GM20431 (cell line): ENCODE data around the gene ZNF445.
"Not testable (repeated sequence)": the region's sequence is repeated elsewhere in the genome, so short reads cannot be mapped to it uniquely, and the experiment has no call there.

Source experiments
- in situ Hi-C: fragments of 300-500 bp; cut with MseI, MboI; formaldehyde crosslinking; loops from one replicate; pipeline ENCODE4 v1.15.0; 2020; ENCODE audit warnings: low sequenced_read_pairs; ENCODE audit not compliant: unreplicated experiment

Gene ZNF445

DNA sequence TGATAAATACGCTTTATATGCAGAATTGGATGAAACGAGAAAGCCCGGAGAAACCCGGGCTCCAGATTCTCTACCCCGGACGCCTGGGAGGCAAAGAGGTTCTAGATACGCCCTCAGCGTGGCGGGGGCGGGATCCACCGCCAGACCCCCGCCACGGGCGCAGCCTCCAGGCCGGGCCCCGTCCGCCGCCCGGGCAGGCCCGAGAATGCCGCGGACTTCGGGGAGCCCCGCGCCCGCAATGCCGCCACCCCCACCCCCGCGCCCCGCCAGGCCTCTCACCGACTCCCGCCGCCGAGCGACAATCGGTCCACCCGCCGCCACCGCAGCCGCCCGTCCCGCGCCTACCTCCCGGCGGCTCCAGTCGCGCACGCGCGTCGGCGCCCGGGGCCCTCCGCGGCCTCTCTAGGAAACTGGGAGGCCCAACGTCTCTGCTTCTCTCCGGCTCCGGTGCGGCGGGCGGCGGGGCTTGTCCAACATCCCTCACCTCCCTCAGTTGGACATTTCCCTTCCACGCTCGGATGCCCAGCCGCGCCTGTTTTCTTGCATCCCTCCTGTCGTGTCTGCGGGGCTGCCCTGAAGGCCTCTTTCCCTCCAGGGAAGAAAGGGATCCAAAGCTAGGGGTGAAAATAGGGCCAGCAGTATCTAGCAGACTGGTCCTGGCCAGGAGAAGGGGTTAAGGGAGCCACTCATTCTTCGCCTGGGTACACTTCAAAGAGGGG, at the start of gene ZNF445:
ZNF445 (minus strand) TSS at position 359 of the 719 bp plus-strand sequence. CDS start 22,121 bp downstream, outside the sequence.
- in situ Hi-C loops = no loop called here

- in situ Hi-C loops = no loop called here
Observed at GRCh38 chr3:44525060-44525459, 47.6 kb upstream of the ZNF445 start.

- in situ Hi-C loops = no loop called here
Observed at GRCh38 chr3:44522494-44522933, 45.0 kb upstream of the ZNF445 start.

DNA sequence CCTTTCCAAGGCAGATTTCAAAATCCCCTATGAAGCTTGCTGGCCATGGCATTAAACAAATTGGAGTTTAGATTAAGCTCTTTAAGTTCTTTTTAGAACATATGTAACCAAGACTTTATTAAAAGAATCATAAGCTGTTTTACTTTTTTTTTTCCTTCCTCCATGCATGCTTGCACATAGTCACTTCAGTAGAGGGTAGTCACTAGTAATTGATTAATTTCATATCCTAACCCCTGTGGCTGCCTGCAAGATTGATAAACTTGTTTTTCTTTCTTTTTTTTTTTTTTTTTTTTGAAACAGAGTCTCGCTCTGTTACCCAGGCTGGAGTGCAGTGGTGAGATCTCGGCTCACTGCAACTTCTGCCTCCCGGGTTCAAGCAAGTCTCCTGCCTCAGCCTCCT, 44.3 kb upstream of the ZNF445 start:
- in situ Hi-C loops = no loop called here

DNA sequence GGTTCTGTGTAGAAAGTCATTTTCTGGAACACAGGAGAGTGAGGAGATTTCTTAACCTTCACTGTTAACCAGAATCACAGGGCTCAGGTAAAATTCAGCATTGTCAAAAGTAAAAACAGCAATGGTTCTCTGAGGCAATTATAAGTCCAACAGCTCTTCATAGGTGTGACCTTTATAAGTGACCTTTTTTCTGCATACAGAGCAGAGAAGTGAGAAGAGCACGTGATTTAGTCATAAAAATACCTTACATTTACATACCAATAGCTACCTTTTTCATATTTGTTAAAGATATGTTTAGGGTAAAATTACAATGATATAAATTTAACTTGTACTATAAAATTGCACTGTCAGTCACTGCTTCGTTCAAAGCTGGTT, 41.3 kb upstream of the ZNF445 start:
- in situ Hi-C loops = no loop called here

DNA sequence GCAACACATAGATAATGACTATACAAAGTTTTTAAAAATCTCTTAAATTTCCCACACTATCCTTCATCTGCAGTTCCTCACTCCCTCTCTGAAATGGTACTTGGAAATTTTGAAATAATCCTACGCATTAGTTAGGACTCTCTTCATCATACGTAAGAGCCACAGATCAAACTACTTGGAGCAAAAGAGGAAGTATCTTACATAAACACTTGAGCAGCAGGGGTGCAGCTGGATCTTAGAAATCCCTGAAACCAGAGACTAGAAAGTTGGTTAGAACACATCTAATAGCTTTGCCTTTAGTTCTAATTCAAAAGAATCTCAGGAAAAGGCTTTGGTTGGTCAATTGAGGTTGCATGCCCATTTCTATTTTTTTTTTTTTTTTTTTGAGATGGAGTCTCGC, 38.8 kb upstream of the ZNF445 start:
- in situ Hi-C loops = no loop called here

- in situ Hi-C loops = no loop called here
Observed at GRCh38 chr3:44513513-44513912, 36.0 kb upstream of the ZNF445 start.

DNA sequence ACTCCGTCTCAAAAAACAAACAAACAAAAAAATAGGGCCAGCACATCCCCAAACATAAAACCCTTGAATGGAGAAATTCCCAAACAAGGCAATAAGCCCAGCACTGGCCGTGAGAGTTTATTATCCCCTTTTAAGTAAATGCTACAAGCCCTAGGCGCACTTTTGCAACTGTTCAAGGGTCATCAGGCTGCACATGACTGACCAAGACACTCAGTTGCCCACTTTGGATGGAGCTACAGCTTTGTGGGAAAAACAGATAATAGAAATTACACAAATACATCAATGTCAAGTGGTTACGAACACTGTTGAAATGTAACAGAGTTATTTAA, 33.7 kb upstream of the ZNF445 start:
- in situ Hi-C loops = no loop called here

DNA sequence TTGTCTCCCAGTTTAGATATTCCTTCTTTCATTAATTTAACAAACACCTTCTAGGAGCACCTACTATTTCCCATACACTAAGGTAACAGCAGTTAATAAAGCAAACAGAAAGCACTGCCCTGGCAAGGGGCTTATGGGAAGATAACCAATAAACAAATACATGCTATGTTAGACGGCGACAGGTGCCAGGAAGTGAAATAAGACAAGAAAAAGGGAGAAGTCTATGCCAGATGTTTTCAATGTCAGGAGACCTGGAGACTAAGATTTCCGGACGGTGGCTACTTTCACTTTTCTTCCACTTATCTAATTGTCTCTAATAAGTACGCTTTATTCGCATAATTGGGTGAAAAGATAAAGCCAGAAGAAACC, 32.5 kb upstream of the ZNF445 start:
- in situ Hi-C loops = no loop called here

GRCh38 chr3:44509393-44509921, 32.0 kb upstream of the ZNF445 start:
- in situ Hi-C loops = no loop called here

GRCh38 chr3:44506961-44507360, 29.5 kb upstream of the ZNF445 start:
- in situ Hi-C loops = no loop called here

GRCh38 chr3:44506556-44506955, 29.1 kb upstream of the ZNF445 start:
- in situ Hi-C loops = no loop called here

GRCh38 chr3:44504566-44504965, 27.1 kb upstream of the ZNF445 start:
- in situ Hi-C loops = no loop called here

DNA sequence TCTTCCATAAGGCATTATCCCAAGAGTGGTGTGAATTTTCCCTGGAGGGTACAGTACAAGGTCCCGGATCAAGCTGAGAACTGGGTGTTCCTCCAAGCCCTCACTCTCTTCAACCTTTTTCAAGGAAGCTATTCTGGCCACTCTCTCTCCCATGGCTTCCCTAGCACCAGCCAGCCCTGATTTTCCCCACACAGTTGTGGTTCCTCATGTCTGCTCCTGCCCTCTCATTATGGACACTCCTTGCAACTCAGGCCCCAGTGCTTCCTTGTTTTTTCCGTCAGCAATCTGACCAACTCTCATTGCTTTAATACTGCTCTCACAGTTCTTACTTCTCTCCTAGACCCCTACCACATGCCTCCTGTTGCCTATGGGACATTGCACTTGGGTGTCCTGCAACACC, 25.7 kb upstream of the ZNF445 start:
- in situ Hi-C loops = not testable (repeated sequence)

- in situ Hi-C loops = no loop called here
Observed at GRCh38 chr3:44501971-44502370, 24.5 kb upstream of the ZNF445 start.

GRCh38 chr3:44499899-44500168, 22.4 kb upstream of the ZNF445 start:
- in situ Hi-C loops = not testable (repeated sequence)

GRCh38 chr3:44499149-44499898, 21.9 kb upstream of the ZNF445 start:
- in situ Hi-C loops = no loop called here

DNA sequence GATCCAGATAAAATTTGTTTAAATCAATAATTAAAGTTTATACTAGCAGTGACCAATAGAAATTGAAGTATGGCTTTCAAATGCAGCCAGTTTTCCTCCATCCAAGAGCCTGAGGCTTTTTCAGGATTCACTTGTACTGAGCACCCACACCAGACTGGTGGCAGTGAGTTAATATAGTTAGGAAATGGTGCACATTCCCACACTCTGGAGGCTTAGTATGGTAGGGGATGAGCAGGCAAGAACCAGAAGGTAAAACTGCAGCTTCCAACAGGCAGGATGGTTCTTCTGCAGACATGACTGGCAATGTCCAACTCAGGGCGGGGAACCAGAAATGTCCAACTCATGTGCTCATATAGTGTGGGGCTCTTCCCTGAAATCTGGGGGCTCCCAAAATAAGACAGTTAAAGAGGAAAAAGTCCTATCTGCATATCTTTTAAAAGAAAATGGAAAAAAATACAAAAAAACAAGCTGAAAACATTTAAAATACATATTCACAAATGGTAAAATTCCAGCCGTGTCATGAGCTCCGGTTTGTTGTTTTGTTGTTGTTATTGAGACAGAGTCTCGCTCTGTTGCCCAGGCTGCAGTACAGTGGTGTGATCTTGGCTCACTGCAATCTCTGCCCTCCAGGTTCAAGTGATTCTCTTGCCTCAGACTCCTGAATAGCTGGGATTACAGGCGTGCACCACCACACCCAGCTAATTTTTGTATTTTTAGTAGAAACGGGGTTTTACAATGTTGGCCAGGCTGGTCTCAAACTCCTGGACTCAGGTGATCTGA, 18.4 kb upstream of the ZNF445 start:
- in situ Hi-C loops = no loop called here

DNA sequence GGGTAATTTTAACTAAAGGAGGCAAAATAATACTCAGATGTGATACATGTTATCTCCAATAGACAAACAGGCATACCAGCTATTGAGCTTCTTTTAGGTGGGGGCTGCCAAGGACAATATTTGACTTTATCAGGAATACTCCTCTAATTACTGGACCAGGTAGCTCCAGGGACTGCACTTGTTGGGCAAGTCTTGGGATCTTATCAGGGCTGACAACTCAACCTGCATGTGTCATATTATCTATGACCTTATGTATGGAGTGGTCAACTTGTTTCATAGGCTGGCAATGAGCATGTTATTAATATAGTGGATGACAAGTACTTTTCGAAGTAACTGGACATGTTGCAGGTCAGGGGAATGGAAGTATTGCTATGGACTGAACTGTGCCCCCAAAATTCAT, 15.0 kb upstream of the ZNF445 start:
- in situ Hi-C loops = no loop called here

GRCh38 chr3:44482721-44483120, 5.3 kb upstream of the ZNF445 start:
- in situ Hi-C loops = no loop called here

GRCh38 chr3:44478606-44479094, 1.2 kb upstream of the ZNF445 start:
- in situ Hi-C loops = no loop called here
